ENCODE data around the gene RERG.

Gene RERG

DNA sequence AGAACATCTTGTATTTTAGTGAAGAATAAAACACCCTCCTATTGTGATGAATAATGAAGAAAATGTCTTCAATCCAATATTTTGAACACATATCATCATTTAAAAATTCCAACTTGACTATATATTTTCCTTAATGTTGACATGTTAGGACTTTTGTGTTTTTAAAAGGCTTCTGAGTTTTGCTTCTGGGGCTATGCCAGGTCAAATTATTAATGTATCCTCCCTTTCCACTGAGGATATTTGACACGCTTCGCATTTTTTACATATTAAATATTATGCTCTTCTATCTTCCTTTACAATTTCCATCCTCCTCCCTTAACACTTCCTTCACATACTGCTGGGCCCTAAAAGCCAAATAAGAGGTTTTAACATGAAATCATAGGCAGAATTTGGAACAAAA lies 20.6 kb downstream of the RERG start:
- H3K27ac ChIP-seq: no peak overlapping the region
- no peak overlapping the region for H3K4me3 ChIP-seq (ENCODE audit: low read depth, low read length)
- H3K27me3 ChIP-seq (replicated peaks): no peaks in the 10 kb centered on the region
- no peak for DNase-seq
- in situ Hi-C loops (cut with HindIII; ENCODE audit: low pct_ligation_motif_present, low sequenced_read_pairs): no loop called here
- H3K36me3 ChIP-seq (replicated peaks): no peaks in the 10 kb centered on the region
- TF ChIP-seq CTCF (IDR thresholded peaks at IDR 0.05; ENCODE audit: low read depth, low read length, missing control alignments): no peak

DNA sequence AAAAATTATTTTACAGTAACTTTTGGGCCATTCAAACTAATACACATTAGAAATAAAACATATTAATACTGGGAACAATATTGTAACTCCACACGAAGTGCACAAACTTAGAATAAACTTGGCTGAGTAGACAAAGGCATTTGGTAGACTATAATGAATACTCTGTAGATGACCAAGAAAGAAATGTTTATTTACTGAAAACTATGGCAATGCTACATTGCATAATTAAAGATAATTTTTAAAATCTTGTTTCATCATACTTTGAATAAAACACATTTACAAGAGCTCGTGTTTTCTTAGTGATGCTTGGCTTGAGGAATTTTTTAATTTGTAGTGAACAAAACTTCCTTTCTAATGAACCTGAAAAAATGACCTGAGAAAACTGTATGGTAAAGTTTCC lies 21.3 kb downstream of the RERG start:
- DNase-seq: no peak
- no peak for TF ChIP-seq CTCF (IDR thresholded peaks at IDR 0.05; ENCODE audit: low read depth, low read length, missing control alignments)
- Histone ChIP-seq H3K27ac (no peak overlapping the region), H3K36me3 (replicated peaks) (no peaks in the 10 kb centered on the region), H3K27me3 (replicated peaks) (no peaks in the 10 kb centered on the region), H3K4me3 (ENCODE audit: low read depth, low read length) (no peak overlapping the region)
- in situ Hi-C loops (cut with HindIII; ENCODE audit: low pct_ligation_motif_present, low sequenced_read_pairs): no loop called here

DNA sequence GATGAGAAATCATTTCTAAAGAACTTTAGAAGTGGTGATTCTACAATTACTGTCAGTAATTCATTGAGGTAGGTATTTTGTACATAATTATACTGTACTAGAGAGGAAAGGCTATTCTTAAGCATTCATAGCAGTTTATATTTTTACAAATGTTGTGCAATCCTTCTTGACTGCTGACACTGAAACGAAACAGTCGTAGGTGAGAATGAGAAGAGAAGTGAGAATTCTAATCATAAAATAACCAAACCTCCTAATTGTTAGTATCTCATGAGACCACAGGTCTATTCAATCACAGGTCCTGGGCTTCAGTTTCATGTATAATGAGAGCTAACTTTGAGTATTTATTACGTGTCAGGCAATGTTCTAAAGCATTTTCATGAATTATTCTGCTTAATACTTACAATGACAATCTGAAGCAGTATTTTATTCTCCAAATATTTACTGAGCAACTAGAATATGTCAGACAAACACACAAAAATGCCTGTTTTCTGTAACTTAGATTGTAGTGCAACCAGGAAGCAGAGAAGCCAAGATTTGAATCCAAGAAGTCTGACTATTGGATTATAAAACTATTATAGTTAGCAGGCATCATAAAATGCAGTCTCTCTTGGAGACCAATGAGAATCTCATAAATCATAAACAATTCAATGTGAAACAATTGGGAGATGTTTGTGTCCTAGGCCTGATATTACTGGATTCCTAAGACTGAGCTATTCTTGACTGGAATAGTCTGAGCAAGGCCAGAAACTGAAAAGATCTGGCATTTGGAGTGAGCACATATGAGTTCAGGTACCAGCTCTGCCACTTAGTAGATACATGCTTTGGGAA lies 24.3 kb downstream of the RERG start:
- Histone ChIP-seq H3K27me3 (replicated peaks) (no peaks in the 10 kb centered on the region), H3K36me3 (replicated peaks) (no peaks in the 10 kb centered on the region), H3K4me3 (ENCODE audit: low read depth, low read length) (no peak overlapping the region), H3K27ac (no peak overlapping the region)
- no peak for DNase-seq
- no peak for TF ChIP-seq CTCF (IDR thresholded peaks at IDR 0.05; ENCODE audit: low read depth, low read length, missing control alignments)
- in situ Hi-C loops (cut with HindIII; ENCODE audit: low pct_ligation_motif_present, low sequenced_read_pairs): no loop called here

DNA sequence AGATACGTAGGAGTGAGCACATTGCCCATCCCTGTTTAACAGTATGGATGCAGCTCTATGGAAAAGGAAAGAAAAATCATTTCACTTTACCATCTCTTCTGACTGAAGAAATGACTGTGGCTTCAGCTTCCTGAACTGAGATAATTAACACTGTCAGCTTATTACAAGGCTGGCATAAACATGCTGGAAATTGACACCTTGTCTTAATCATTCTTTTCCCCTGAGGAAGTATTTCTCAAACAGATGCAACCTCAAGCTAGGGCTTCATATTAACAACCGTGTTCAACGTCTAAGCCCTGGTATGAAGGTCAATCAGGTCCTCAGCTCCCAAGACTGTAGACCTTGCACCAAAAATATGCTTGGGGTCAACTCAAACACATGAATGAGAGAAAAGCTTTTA lies 25.0 kb downstream of the RERG start:
- TF ChIP-seq CTCF (IDR thresholded peaks at IDR 0.05; ENCODE audit: low read depth, low read length, missing control alignments): no peak
- Histone ChIP-seq H3K4me3 (ENCODE audit: low read depth, low read length) (no peak overlapping the region), H3K27me3 (replicated peaks) (no peaks in the 10 kb centered on the region), H3K36me3 (replicated peaks) (no peaks in the 10 kb centered on the region), H3K27ac (no peak overlapping the region)
- DNase-seq: no peak
- in situ Hi-C loops (cut with HindIII; ENCODE audit: low pct_ligation_motif_present, low sequenced_read_pairs): no loop called here

DNA sequence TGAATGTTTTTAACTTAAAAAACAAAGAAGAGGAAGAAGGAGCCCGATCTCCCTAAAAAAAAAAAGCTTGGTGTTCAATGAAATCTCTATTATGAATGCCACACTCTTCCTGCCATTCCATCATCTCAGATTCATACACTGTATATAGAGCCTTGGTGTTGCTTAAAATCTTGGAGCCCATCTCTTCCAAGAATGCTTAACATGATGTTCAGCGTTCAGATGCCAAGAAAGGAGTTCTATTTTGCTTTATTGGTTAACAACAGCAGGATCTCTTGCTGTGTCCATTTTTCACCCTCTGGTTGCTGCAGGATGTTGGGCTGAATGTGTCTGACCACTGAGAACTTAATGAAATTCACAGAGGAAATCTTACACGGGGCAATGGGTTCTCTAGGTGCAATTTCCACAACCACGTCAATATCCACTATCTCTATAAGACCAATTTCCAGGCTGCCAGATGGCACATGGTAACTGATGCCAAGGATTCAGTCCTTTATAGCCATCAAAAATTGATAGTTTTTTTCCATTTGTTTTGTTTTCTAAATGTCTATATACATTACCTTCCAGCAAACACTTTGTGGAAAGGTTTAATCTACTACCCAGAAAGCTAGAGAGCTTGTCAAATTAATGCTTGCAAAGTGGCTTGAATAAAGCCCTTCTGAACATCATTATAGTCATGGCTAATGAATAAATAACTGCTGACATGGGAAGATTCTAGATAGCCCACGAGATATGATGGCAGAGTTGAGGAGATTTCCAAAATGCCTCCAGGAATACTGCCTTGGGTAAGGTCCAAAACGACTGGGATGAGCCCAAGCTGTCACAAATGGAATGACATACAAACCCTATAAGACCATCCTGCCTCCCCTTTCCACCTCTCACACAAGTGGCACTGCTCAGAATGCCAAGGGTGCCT lies 26.5 kb downstream of the RERG start:
- no peak overlapping the region for H3K27ac ChIP-seq
- TF ChIP-seq CTCF (IDR thresholded peaks at IDR 0.05; ENCODE audit: low read depth, low read length, missing control alignments): no peak
- no peaks in the 10 kb centered on the region for H3K27me3 ChIP-seq (replicated peaks)
- no peak overlapping the region for H3K4me3 ChIP-seq (ENCODE audit: low read depth, low read length)
- in situ Hi-C loops (cut with HindIII; ENCODE audit: low pct_ligation_motif_present, low sequenced_read_pairs): no loop called here
- no peak for DNase-seq
- no peaks in the 10 kb centered on the region for H3K36me3 ChIP-seq (replicated peaks)

Measured in brain microvascular endothelial cell (primary cell).